Glutamatergic neuron (in vitro differentiated cells): ENCODE measurements around the gene PRSS27. TPM values are rescaled to one million over a fixed set of nuclear protein-coding genes. Genes with fewer than 3 reads are reported as not detected.
A peak's percentile ranks its signal among the peaks of the same experiment; 100 is the strongest.

Experiments used
- DNase-seq: peaks from one replicate; pipeline ENCODE4 v3.0.0; 2022
- H3K27ac Mint-ChIP-seq: one replicate; pipeline ENCODE4 v1.8.0; 2020; ENCODE audit warnings: mild to moderate bottlenecking, mixed read lengths, inconsistent platforms; ENCODE audit not compliant: unreplicated experiment
- H3K27me3 Mint-ChIP-seq: one replicate; pipeline ENCODE4 v1.8.0; 2020; ENCODE audit warnings: mild to moderate bottlenecking, moderate library complexity, mixed read lengths, inconsistent platforms; ENCODE audit not compliant: unreplicated experiment
- H3K36me3 Mint-ChIP-seq: one replicate; pipeline ENCODE4 v1.8.0; 2020; ENCODE audit warnings: mild to moderate bottlenecking, mixed read lengths, inconsistent platforms; ENCODE audit not compliant: unreplicated experiment
- H3K4me1 Mint-ChIP-seq: one replicate; pipeline ENCODE4 v1.8.0; 2020; ENCODE audit warnings: mild to moderate bottlenecking, low read depth, mixed read lengths, inconsistent platforms; ENCODE audit not compliant: unreplicated experiment
- H3K4me3 Mint-ChIP-seq: one replicate; pipeline ENCODE4 v1.8.0; 2020; ENCODE audit warnings: mild to moderate bottlenecking, mixed read lengths, inconsistent platforms; ENCODE audit not compliant: unreplicated experiment
- H3K9me3 Mint-ChIP-seq: one replicate; pipeline ENCODE4 v1.8.0; 2020; ENCODE audit warnings: mild to moderate bottlenecking, moderate library complexity, mixed read lengths, inconsistent platforms; ENCODE audit not compliant: unreplicated experiment
- CTCF ChIP-seq: fragments of 200-600 bp; sonication (generic); IDR thresholded peaks from one replicate; pipeline ENCODE4 v1.5.0; 2021; ENCODE audit not compliant: partially characterized antibody, unreplicated experiment
- total RNA-seq: library from RNA; stranded (reverse); fragmentation: NEBNext Ultra II Directional; extraction: Animal tissue kit (Norgen Biotek cat#: 25700); gene quantifications from one replicate; pipeline ENCODE4 v1.2.1, GENCODE V29; 2021; ENCODE audit not compliant: unreplicated experiment

PRSS27 gene
- total RNA-seq, 1 donor from 2014 or later, result 10.8 TPM

- peak overlapping the region; percentile 0 for H3K27ac Mint-ChIP-seq
- no peak for TF ChIP-seq CTCF
- H3K4me1 Mint-ChIP-seq, result peaks cover 14% of the 10 kb centered on the region
- H3K9me3 Mint-ChIP-seq, result peaks cover 16% of the 10 kb centered on the region
- no peak overlapping the region for H3K4me3 Mint-ChIP-seq
- no peak for DNase-seq
- no peaks in the 10 kb centered on the region for H3K36me3 Mint-ChIP-seq
- H3K27me3 Mint-ChIP-seq, result peaks cover 14% of the 10 kb centered on the region
Measured at GRCh38 chr16:2749476-2749875, 29.5 kb upstream of the PRSS27 start.

- H3K27me3 Mint-ChIP-seq, result peaks cover 12% of the 10 kb centered on the region
Measured at GRCh38 chr16:2748757-2749455, 28.9 kb upstream of the PRSS27 start.

GRCh38 chr16:2745961-2746360, 25.9 kb upstream of the PRSS27 start:
- H3K36me3 Mint-ChIP-seq, result no peaks in the 10 kb centered on the region

More at GRCh38 chr16:2748757-2749455, 28.9 kb upstream of the PRSS27 start:
- no peak for DNase-seq
- Mint-ChIP-seq H3K27ac (no peak overlapping the region), H3K4me1 (peaks cover 8% of the 10 kb centered on the region), H3K9me3 (peaks cover 15% of the 10 kb centered on the region), H3K4me3 (no peak overlapping the region), H3K36me3 (no peaks in the 10 kb centered on the region)
- no peak for TF ChIP-seq CTCF

GRCh38 chr16:2745116-2745890, 25.3 kb upstream of the PRSS27 start:
- Mint-ChIP-seq H3K27ac (no peak overlapping the region), H3K36me3 (no peaks in the 10 kb centered on the region), H3K4me1 (peaks cover 7% of the 10 kb centered on the region), H3K4me3 (no peak overlapping the region), H3K9me3 (peaks cover 3% of the 10 kb centered on the region), H3K27me3 (no peaks in the 10 kb centered on the region)
- no peak for DNase-seq
- TF ChIP-seq CTCF, result no peak

More at GRCh38 chr16:2745961-2746360, 25.9 kb upstream of the PRSS27 start:
- H3K4me3 Mint-ChIP-seq, result no peak overlapping the region
- no peak overlapping the region for H3K27ac Mint-ChIP-seq
- no peak for DNase-seq
- peaks cover 3% of the 10 kb centered on the region for H3K9me3 Mint-ChIP-seq
- peaks cover under 1% of the 10 kb centered on the region for H3K27me3 Mint-ChIP-seq
- peaks cover 6% of the 10 kb centered on the region for H3K4me1 Mint-ChIP-seq
- TF ChIP-seq CTCF, result no peak

DNA sequence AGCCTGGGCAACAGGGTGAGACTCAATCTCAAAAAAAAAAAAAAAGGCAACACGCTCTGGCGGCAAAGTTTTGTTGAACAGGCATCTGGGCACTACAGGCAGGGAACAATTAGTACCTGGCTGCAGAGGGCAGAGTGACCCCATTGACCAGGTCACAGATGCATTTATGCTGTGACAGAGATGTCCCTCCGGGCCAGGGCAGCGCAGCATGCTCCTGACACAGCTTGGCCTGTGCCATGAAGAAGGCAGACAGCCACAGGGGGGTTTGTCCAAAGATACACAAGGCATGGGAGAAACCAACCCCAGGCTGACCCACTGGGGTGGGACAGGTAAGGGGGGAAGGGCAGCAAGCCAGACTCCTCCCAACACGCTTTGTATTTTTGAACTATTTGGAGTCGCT, 24.7 kb upstream of the PRSS27 start:
- H3K36me3 Mint-ChIP-seq, result no peaks in the 10 kb centered on the region
- H3K9me3 Mint-ChIP-seq, result peaks cover 2% of the 10 kb centered on the region
- H3K4me1 Mint-ChIP-seq, result peaks cover 7% of the 10 kb centered on the region
- no peaks in the 10 kb centered on the region for H3K27me3 Mint-ChIP-seq
- no peak overlapping the region for H3K4me3 Mint-ChIP-seq
- no peak overlapping the region for H3K27ac Mint-ChIP-seq
- DNase-seq, result no peak
- TF ChIP-seq CTCF, result no peak
